AG10803 (cell line): ENCODE measurements around the gene ABL1.

ENCODE experiments used
- DNase-seq: peaks from one replicate; pipeline ENCODE4 v3.0.0; 2010; ENCODE audit warnings: low read depth
- H3K4me3 ChIP-seq: 2 replicates; pipeline ENCODE4 v1.5.1; 2011; ENCODE audit warnings: mild to moderate bottlenecking, low read length, control low read depth
- TF ChIP-seq, protein P1 (sequence below): conservative IDR thresholded peaks from 2 replicates; pipeline ENCODE4 v1.5.1; 2011; ENCODE audit warnings: mild to moderate bottlenecking, low read length, control low read depth, inconsistent platforms

The ABL1 gene

DNA sequence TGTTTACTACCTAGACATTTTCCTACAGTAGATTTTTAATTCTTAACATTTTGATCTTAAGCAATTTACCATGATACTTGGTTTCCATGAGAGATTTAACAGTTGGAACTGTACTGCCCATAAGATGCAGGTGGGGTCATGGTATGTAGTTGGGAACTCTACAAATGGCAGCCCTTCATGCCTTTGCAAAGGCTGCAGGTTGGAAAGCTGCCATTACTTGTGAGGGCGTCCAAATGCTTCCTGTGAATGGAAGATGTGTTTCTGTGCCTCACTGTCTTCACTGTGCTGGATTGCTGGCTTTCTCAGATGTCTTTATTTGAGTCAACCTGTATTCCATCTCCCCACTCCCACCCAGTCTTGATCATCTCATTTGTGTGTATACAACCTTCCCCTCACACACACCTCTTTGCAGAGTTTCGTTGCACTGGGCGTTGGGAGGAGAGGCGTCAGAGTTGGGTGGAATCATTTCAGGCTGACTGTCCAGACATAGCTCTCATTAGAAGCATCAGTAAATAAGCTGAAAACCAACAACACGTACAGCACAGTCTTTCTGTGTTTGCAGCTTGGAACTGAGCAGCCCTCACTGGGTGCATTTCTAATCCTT lies 14.8 kb upstream of the ABL1 start:
- no peak for DNase-seq
- TF ChIP-seq, protein P1, sequence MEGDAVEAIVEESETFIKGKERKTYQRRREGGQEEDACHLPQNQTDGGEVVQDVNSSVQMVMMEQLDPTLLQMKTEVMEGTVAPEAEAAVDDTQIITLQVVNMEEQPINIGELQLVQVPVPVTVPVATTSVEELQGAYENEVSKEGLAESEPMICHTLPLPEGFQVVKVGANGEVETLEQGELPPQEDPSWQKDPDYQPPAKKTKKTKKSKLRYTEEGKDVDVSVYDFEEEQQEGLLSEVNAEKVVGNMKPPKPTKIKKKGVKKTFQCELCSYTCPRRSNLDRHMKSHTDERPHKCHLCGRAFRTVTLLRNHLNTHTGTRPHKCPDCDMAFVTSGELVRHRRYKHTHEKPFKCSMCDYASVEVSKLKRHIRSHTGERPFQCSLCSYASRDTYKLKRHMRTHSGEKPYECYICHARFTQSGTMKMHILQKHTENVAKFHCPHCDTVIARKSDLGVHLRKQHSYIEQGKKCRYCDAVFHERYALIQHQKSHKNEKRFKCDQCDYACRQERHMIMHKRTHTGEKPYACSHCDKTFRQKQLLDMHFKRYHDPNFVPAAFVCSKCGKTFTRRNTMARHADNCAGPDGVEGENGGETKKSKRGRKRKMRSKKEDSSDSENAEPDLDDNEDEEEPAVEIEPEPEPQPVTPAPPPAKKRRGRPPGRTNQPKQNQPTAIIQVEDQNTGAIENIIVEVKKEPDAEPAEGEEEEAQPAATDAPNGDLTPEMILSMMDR = no peak
- H3K4me3 ChIP-seq = no peak overlapping the region

DNA sequence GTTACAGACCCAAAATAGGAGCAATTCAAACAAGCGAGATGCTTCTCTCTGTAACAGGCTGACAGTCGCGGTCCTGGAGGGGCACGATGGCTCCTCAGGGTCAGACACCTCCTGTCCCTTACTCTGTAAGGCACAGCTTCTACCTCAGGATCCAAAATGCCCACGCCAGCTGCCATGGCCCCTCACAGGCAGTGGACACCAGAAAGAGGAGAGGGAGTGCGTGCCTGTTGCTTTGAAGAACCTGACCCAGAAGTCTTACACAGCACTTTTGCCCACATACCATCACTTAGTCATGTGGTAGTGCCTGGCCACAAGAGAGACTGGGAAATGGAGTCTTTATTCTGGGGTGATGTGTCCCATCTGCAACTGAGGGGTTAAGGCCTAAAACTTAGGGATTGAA lies 11.6 kb upstream of the ABL1 start:
- peak; percentile 35 for DNase-seq
- H3K4me3 ChIP-seq = no peak overlapping the region
- TF ChIP-seq, protein P1 = no peak

DNA sequence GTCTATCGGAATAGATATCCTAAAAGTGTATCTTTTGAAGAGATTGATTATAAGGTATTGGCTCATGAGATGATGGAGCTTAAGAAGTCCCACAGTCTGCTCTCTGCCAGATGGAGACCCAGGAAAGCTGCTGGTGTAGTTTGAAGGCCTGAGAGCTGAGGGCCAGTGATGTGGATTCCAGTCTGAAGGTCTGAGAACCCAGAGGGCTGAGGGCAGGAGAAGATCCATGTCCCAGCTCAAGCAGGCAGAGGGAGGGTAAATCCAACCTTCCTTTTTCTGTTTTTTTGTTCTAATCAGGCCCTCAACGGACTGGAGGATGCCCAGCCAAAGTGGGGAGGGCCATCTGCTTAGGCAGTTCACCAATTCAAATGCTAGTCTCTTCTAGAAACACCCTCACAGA lies 11.0 kb upstream of the ABL1 start:
- no peak for DNase-seq
- TF ChIP-seq, protein P1 = no peak
- no peak overlapping the region for H3K4me3 ChIP-seq

DNA sequence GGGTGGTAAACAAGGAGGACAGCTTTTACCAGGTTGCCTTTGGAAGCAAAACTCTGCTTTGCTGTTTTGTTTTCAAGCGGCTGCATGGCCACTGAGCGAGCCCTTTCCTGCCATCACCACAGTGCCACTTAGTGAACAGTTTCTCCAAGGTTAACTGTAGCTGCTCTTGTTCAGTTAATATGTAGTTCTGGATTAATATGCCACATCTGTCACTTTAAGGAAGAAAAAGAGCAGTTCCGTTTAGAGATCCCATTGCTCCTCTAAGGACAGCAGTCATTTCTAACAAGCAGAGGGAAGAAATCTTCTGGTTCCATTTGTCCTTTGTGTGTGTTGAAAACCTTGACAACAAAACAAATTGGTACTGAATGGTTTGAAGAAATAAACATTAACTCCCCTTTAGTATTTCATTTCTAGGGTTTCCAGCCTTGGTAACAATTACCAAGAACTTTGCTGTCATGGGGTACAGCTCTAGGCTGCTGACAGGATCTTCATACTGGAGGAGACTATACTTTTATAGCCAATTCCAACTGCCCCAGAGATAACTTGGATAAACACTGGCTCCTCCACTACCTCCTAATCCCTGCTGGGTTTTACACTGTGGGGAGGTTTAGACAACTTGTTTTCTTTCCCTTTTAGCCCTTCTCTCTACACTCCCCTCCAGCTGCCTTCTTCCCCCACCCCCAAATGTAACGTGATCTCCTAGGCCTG lies 10.3 kb upstream of the ABL1 start:
- peak; percentile 54 for DNase-seq
- peak overlapping the region; percentile 26; the same call in 1 of the 2 replicates for H3K4me3 ChIP-seq

DNA sequence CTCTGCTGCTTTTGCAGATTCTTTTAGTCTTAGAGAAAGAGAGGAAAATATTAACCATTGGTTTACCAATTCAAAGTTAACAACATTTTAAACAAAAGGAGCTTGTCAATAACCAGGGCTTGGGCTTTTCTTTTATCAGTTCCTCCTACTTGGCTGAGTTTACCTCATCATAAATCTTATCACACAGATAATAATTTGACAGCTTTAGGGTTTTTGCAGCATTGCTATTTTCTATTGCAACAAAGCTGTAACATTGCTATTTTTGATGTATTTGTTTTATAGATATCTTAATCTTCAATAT lies 9.8 kb upstream of the ABL1 start:
- TF ChIP-seq, protein P1 = no peak
- no peak overlapping the region for H3K4me3 ChIP-seq
- DNase-seq = no peak

More for the DNA sequence above, 10.3 kb upstream of the ABL1 start:
- TF ChIP-seq, protein P1 = no peak

DNA sequence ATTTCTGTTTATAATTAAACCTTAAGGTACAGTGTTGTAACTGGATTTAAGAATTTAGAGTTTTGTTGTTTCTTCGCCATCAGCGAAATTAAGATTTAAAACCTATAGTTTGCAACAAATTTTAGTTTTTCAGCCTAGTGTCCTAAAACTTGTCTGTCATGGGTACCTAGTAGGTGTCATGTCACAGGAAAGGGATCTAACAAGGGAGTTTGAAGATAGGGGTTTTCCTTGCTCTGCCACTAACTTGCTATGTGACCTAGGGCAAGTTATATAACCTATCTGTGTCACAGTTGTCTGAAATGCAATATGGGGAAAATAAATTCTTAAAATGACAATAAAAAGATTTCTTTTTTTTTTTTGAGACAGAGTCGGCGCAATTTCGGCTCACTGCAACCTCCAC lies 9.2 kb upstream of the ABL1 start:
- TF ChIP-seq, protein P1 = no peak
- H3K4me3 ChIP-seq = no peak overlapping the region
- DNase-seq = no peak

DNA sequence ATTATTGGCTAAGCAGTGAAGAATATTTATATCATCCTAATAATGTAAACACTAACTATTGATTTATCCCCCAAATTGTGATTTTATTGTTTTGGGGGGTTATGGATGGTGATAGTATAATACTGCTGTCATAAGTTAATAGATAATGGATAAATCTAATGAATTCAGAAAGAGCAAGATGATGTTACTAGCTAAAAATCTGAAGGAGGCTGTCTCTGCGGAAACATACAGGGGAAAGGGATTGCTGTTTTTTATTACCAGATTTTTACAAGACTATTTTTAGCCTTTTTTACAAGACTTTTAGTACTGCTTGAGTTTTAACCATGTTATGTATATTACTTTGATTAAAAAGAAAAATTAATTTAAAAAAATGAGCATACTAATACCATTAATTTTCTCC lies 5.3 kb upstream of the ABL1 start:
- H3K4me3 ChIP-seq = no peak overlapping the region
- no peak for DNase-seq
- TF ChIP-seq, protein P1 = no peak
